Heart left ventricle (tissue), 13 donors: ENCODE data around the gene PLEKHA4.

Experiments
- POLR2A ChIP-seq, 2 donors: fragments of 450-650 bp; IDR thresholded peaks; one replicate each; pipeline ENCODE4 v1.6.1; 2017; ENCODE audit warnings: antibody characterized with exemption in 2 of 2, mild to moderate bottlenecking in 2 of 2, moderate library complexity in 2 of 2
- TF ChIP-seq, protein P1 (sequence below), 12 donors: fragments of 200-600 bp; sonication (generic) in 4 of 12; IDR thresholded peaks; one replicate each; pipeline versions ENCODE4 v1.5.0 to v1.8.0; 2018 to 2022; ENCODE audit warnings: antibody characterized with exemption in 12 of 12, mild to moderate bottlenecking in 5 of 12
- donor health status: ischemic (EF 13 %, LVEDD 7.1; RV severe dilation, severe dysfunction).
- donor health status: DM: no; HTN: yes; CAD: no.
- donor health status: DM: no; HTN: no; CAD: no.
- donor health status: ischemic (EF 25% LVEDD 6.9; RV normal size, moderate dysfunction).
- donor health status: ischemic (EF 25% LVEDD 5.7; RV mildly dilated, moderate dysfunction).
- donor health status: ischemic (EF 35%, LVEDD 5.7; RV mildly dilated, moderate dysfunction).
- donor health status: nonischemic (EF 11% LVEDD 7.7; RV severe dilation, severe dysfunction).
- donor health status: DM: yes; HTN: yes; CAD: no.
- donor health status: PGD.
- donor health status: ischemic (EF 29% LVEDD 5.4; RV normal size, mild dysfunction).
- donor health status: nonischemic (EF 23%, LVEDD 6.1; RV moderate dilation, normal function).

DNA sequence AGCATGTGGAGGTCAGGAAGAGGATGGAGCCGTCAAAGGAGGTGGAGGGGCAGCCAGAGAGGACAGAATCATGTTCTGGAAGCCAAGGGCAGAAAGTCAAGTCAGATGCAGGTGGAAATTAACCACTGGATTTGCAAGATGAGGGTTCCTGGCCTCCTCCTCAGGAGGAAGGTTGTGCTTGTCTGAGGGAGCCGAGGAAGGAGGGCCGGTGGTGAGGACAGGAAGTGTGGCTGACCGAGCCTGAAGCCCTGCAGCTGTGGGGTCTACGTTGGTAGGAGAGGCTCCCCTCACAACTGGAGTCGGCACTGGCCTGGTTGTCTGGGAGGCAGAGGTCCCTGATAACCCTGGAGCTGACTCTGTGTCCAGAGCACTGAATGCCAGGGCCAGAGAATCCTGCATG, 49.7 kb upstream of the PLEKHA4 start:
- TF ChIP-seq, protein P1, sequence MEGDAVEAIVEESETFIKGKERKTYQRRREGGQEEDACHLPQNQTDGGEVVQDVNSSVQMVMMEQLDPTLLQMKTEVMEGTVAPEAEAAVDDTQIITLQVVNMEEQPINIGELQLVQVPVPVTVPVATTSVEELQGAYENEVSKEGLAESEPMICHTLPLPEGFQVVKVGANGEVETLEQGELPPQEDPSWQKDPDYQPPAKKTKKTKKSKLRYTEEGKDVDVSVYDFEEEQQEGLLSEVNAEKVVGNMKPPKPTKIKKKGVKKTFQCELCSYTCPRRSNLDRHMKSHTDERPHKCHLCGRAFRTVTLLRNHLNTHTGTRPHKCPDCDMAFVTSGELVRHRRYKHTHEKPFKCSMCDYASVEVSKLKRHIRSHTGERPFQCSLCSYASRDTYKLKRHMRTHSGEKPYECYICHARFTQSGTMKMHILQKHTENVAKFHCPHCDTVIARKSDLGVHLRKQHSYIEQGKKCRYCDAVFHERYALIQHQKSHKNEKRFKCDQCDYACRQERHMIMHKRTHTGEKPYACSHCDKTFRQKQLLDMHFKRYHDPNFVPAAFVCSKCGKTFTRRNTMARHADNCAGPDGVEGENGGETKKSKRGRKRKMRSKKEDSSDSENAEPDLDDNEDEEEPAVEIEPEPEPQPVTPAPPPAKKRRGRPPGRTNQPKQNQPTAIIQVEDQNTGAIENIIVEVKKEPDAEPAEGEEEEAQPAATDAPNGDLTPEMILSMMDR (IDR thresholded peaks at IDR 0.05) = no peak
- TF ChIP-seq POLR2A (IDR thresholded peaks at IDR 0.05) = no peak
